ENCODE results near the gene GAB1. TPM values are rescaled to one million over a fixed set of nuclear protein-coding genes. Genes with fewer than 3 reads are reported as not detected.

GAB1 gene
- total and polyA plus RNA-seq, 2 donors (not counting 1 experiment from before 2014, with no cell fraction given), result 4.7 to 10.8 TPM

- H2AFZ ChIP-seq (ENCODE audit: insufficient read depth, low read depth, low read length, poor library complexity, severe bottlenecking), result no peak overlapping the region
- no peaks in the 10 kb centered on the region for H3K27me3 ChIP-seq (replicated peaks in 1 of 4; ENCODE audit: control extremely low read depth in 1 of 4, control insufficient read depth in 3 of 4, insufficient read depth in 4 of 4, low read length in 3 of 4)
- no peaks in the 10 kb centered on the region for H3K4me1 ChIP-seq (ENCODE audit: control insufficient read depth in 2 of 2, insufficient read depth in 2 of 2, low read length in 2 of 2)
- WGBS (ENCODE audit: insufficient coverage), result no CpG with 5 or more reads among the region's 4 CpGs
- no peaks in the 10 kb centered on the region for H3K9me3 ChIP-seq (ENCODE audit: control extremely low read depth in 1 of 3, control insufficient read depth in 2 of 3, insufficient read depth in 1 of 3, low read length in 2 of 3)
- ATAC-seq (ENCODE audit: low read depth) (no peak), DNase-seq (no peak)
- H3K4me3 Mint-ChIP-seq, result no peak overlapping the region
- ChIA-PET POLR2A (no interaction called here), CTCF (no interaction called here)
- no peaks in the 10 kb centered on the region for H3K4me1 Mint-ChIP-seq
- H3K27me3 Mint-ChIP-seq, result peaks cover 4% of the 10 kb centered on the region
- no peak overlapping the region for H3K4me3 ChIP-seq (ENCODE audit: control extremely low read depth in 1 of 5, extremely low read depth in 1 of 5, insufficient read depth in 1 of 5, low read depth in 2 of 5, low read length in 4 of 5)
- no peak overlapping the region for H3K27ac ChIP-seq (ENCODE audit: low read length in 2 of 2)
- no peak for TF ChIP-seq CTCF (IDR thresholded peaks at IDR 0.05)
- TF ChIP-seq EZH2 (IDR thresholded peaks at IDR 0.05; ENCODE audit: borderline replicate concordance, insufficient read depth, low read depth, low read length, poor library complexity, severe bottlenecking), result no peak
- no peak overlapping the region for H3K27ac Mint-ChIP-seq
- no peaks in the 10 kb centered on the region for H3K36me3 ChIP-seq (replicated peaks in 1 of 2; ENCODE audit: control extremely low read depth in 1 of 2, control insufficient read depth in 1 of 2, extremely low read depth in 1 of 2, insufficient read depth in 2 of 2, low read length in 1 of 2)
- no peak overlapping the region for H3K4me2 ChIP-seq (replicated peaks; ENCODE audit: low read depth, low read length, poor library complexity, severe bottlenecking)
- H4K20me1 ChIP-seq (ENCODE audit: control insufficient read depth, insufficient read depth, low read length, poor library complexity, severe bottlenecking), result no peaks in the 10 kb centered on the region
- intact Hi-C loops (cut with micrococcal nuclease), result no loop called here
- no peaks in the 10 kb centered on the region for H3K79me2 ChIP-seq (ENCODE audit: control insufficient read depth, insufficient read depth, low read length)
- no peak overlapping the region for H3K9ac ChIP-seq (ENCODE audit: low read length)
- H3K9me3 Mint-ChIP-seq (ENCODE audit: insufficient read depth), result no peaks in the 10 kb centered on the region
These were observed 48.5 kb upstream of the GAB1 start for GRCh38 chr4:143288171-143288570.

- ChIA-PET CTCF (no interaction called here), POLR2A (no interaction called here)
- TF ChIP-seq EZH2 (IDR thresholded peaks at IDR 0.05; ENCODE audit: borderline replicate concordance, insufficient read depth, low read depth, low read length, poor library complexity, severe bottlenecking) (no peak), CTCF (IDR thresholded peaks at IDR 0.05) (no peak)
- Histone ChIP-seq H3K9me3 (ENCODE audit: control extremely low read depth in 1 of 3, control insufficient read depth in 2 of 3, insufficient read depth in 1 of 3, low read length in 2 of 3) (no peaks in the 10 kb centered on the region), H3K4me2 (replicated peaks; ENCODE audit: low read depth, low read length, poor library complexity, severe bottlenecking) (no peak overlapping the region), H3K4me1 (ENCODE audit: control insufficient read depth in 2 of 2, insufficient read depth in 2 of 2, low read length in 2 of 2) (no peaks in the 10 kb centered on the region), H3K27me3 (replicated peaks in 1 of 4; ENCODE audit: control extremely low read depth in 1 of 4, control insufficient read depth in 3 of 4, insufficient read depth in 4 of 4, low read length in 3 of 4) (no peaks in the 10 kb centered on the region), H3K79me2 (ENCODE audit: control insufficient read depth, insufficient read depth, low read length) (no peaks in the 10 kb centered on the region), H3K9ac (ENCODE audit: low read length) (no peak overlapping the region), H4K20me1 (ENCODE audit: control insufficient read depth, insufficient read depth, low read length, poor library complexity, severe bottlenecking) (no peaks in the 10 kb centered on the region), H2AFZ (ENCODE audit: insufficient read depth, low read depth, low read length, poor library complexity, severe bottlenecking) (no peak overlapping the region), H3K27ac (ENCODE audit: low read length in 2 of 2) (no peak overlapping the region), H3K36me3 (replicated peaks in 1 of 2; ENCODE audit: control extremely low read depth in 1 of 2, control insufficient read depth in 1 of 2, extremely low read depth in 1 of 2, insufficient read depth in 2 of 2, low read length in 1 of 2) (no peaks in the 10 kb centered on the region), H3K4me3 (ENCODE audit: control extremely low read depth in 1 of 5, extremely low read depth in 1 of 5, insufficient read depth in 1 of 5, low read depth in 2 of 5, low read length in 4 of 5) (no peak overlapping the region)
- Mint-ChIP-seq H3K9me3 (ENCODE audit: insufficient read depth) (no peaks in the 10 kb centered on the region), H3K27me3 (peaks cover 4% of the 10 kb centered on the region), H3K4me3 (no peak overlapping the region), H3K27ac (no peak overlapping the region), H3K4me1 (no peaks in the 10 kb centered on the region)
- ATAC-seq (ENCODE audit: low read depth) (no peak), DNase-seq (no peak)
- intact Hi-C loops (cut with micrococcal nuclease), result no loop called here
These were observed 47.3 kb upstream of the GAB1 start for GRCh38 chr4:143289370-143289769.
